Parathyroid adenoma (tissue), 2 donors: ENCODE results near the gene TMEM53.

Source experiments
- H2AFZ ChIP-seq: fragments of 300-600 bp; sonication (generic); one replicate; pipeline ENCODE4 v1.7.0; 2017; ENCODE audit warnings: antibody characterized with exemption, mild to moderate bottlenecking
- H3K27ac ChIP-seq: fragments of 300-600 bp; sonication (generic); one replicate; pipeline ENCODE4 v1.7.0; 2017
- H3K27me3 ChIP-seq: fragments of 300-600 bp; sonication (generic); one replicate; pipeline ENCODE4 v1.7.0; 2017; ENCODE audit warnings: low read length; ENCODE audit not compliant: control insufficient read depth, insufficient read depth
- H3K36me3 ChIP-seq: fragments of 300-600 bp; sonication (generic); one replicate; pipeline ENCODE4 v1.7.0; 2017; ENCODE audit warnings: low read length; ENCODE audit not compliant: control insufficient read depth, insufficient read depth
- H3K4me1 ChIP-seq: fragments of 300-600 bp; sonication (generic); one replicate; pipeline ENCODE4 v1.7.0; 2017; ENCODE audit warnings: control low read depth
- H3K4me2 ChIP-seq: fragments of 300-600 bp; sonication (generic); one replicate; pipeline ENCODE4 v1.7.0; 2017; ENCODE audit warnings: low read length
- H3K4me3 ChIP-seq: fragments of 300-600 bp; sonication (generic); one replicate; pipeline ENCODE4 v1.7.0; 2017; ENCODE audit warnings: low read depth, low read length
- H3K79me2 ChIP-seq: fragments of 300-600 bp; sonication (generic); one replicate; pipeline ENCODE4 v1.7.0; 2017; ENCODE audit warnings: control low read depth
- H3K9ac ChIP-seq: fragments of 300-600 bp; sonication (generic); one replicate; pipeline ENCODE4 v1.7.0; 2017; ENCODE audit warnings: mild to moderate bottlenecking
- H3K9me3 ChIP-seq: fragments of 300-600 bp; sonication (generic); one replicate; pipeline ENCODE4 v1.7.0; 2017; ENCODE audit warnings: low read length; ENCODE audit not compliant: control insufficient read depth
- TF ChIP-seq, protein P1 (sequence below): fragments of 300-600 bp; sonication (generic); IDR thresholded peaks from one replicate; pipeline ENCODE4 v1.7.0; 2017; ENCODE audit warnings: antibody characterized with exemption, mild to moderate bottlenecking
- donor health status: primary hyperparathyroidism.

The TMEM53 gene

DNA sequence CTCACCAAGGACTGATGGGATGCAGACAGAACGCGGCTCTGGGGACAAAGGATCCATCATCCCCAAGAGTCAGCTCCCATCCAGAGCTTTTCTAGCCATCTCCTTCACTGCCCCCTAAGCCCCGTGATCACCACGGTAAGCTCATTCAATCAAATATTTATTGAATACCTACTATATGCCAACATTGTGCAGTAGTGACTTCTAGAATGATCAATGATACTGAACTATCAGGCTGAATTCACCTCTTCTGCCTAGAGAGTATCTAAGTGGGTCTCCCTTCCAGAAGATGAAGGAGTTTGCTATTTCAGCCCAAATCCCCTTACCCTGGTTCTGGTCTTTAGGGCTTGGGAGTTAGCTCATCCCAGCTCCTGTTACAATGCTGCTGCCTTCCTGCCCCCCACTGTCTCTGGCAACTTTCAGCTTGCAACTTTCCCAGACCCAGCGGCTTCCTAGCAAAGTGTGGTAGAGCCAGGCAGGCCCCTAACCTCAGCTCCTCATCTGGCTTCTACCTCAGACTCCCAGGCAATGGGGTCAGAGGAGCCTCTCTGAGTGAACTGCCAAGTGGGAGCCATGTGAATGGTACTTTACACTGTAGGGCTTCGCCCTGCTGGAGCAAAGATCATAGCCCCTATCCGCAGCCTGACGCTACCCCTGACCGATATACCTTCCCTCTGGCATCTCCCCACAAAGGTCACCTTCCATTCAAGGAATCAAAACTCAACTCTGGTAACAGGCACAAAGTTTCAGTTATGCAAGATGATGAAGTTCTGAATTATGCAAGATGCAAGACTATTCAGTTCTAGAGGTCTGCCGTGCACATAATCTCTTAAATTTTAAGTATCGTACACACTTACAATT is 20.9 kb downstream of the TMEM53 start:
- H3K9ac ChIP-seq: no peak overlapping the region
- H3K27ac ChIP-seq: no peak overlapping the region
- no peaks in the 10 kb centered on the region for H3K36me3 ChIP-seq
- no peak overlapping the region for H2AFZ ChIP-seq
- H3K4me1 ChIP-seq: no peaks in the 10 kb centered on the region
- H3K9me3 ChIP-seq: no peaks in the 10 kb centered on the region
- H3K27me3 ChIP-seq: no peaks in the 10 kb centered on the region
- no peaks in the 10 kb centered on the region for H3K79me2 ChIP-seq
- H3K4me2 ChIP-seq: no peak overlapping the region
- no peak overlapping the region for H3K4me3 ChIP-seq
- TF ChIP-seq, protein P1, sequence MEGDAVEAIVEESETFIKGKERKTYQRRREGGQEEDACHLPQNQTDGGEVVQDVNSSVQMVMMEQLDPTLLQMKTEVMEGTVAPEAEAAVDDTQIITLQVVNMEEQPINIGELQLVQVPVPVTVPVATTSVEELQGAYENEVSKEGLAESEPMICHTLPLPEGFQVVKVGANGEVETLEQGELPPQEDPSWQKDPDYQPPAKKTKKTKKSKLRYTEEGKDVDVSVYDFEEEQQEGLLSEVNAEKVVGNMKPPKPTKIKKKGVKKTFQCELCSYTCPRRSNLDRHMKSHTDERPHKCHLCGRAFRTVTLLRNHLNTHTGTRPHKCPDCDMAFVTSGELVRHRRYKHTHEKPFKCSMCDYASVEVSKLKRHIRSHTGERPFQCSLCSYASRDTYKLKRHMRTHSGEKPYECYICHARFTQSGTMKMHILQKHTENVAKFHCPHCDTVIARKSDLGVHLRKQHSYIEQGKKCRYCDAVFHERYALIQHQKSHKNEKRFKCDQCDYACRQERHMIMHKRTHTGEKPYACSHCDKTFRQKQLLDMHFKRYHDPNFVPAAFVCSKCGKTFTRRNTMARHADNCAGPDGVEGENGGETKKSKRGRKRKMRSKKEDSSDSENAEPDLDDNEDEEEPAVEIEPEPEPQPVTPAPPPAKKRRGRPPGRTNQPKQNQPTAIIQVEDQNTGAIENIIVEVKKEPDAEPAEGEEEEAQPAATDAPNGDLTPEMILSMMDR: no peak

DNA sequence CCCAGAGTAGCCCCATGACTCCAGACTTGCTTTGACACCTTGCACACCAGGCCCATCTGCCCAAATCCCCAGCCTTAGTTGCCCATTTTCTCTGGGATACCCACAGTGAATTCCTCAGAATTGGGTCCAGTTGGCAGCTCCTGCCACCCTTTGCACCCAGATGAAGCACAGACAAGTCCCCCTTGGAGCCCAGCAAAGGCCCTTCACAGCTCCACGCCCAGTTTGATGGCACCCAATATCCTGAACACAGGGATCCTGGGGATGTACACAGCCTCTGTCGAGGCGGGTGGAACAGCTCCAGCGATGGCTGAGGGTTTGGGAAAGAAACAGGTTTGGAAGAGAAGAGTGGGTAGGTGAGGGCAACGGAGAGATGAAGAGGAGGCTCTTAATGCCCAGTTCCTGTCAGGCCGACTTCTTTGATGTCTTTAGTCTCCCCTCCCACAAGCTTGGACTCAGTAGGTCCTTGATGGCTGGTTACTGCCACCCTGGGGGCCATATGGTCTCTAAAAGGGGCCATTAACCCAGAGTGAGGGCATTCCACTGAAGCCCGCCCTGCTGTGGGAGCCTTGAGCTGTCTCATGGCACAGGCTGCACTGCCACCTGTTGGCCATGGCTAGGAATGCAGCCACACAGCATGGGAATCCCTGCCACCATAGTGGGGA is 21.7 kb downstream of the TMEM53 start:
- no peaks in the 10 kb centered on the region for H3K4me1 ChIP-seq
- no peak overlapping the region for H3K4me3 ChIP-seq
- H3K9ac ChIP-seq: no peak overlapping the region
- H3K27me3 ChIP-seq: no peaks in the 10 kb centered on the region
- no peaks in the 10 kb centered on the region for H3K36me3 ChIP-seq
- H2AFZ ChIP-seq: no peak overlapping the region
- no peak overlapping the region for H3K27ac ChIP-seq
- no peaks in the 10 kb centered on the region for H3K9me3 ChIP-seq
- TF ChIP-seq, protein P1: peak; percentile 80
- H3K4me2 ChIP-seq: no peak overlapping the region
- H3K79me2 ChIP-seq: no peaks in the 10 kb centered on the region

DNA sequence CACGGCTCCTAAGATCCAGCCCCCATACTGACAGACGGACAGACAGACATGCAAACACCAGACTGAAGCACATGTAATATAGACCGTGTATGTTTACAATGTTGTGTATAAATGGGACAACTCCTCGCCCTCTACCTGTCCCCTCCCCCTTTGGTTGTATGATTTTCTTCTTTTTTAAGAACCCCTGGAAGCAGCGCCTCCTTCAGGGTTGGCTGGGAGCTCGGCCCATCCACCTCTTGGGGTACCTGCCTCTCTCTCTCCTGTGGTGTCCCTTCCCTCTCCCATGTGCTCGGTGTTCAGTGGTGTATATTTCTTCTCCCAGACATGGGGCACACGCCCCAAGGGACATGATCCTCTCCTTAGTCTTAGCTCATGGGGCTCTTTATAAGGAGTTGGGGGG is 23.2 kb downstream of the TMEM53 start:
- Histone ChIP-seq H3K27me3 (no peaks in the 10 kb centered on the region), H3K27ac (no peak overlapping the region), H3K4me1 (no peaks in the 10 kb centered on the region), H3K9me3 (no peaks in the 10 kb centered on the region), H3K9ac (no peak overlapping the region), H3K36me3 (no peaks in the 10 kb centered on the region), H3K4me3 (no peak overlapping the region), H2AFZ (no peak overlapping the region), H3K4me2 (no peak overlapping the region), H3K79me2 (no peaks in the 10 kb centered on the region)
- TF ChIP-seq, protein P1: no peak

DNA sequence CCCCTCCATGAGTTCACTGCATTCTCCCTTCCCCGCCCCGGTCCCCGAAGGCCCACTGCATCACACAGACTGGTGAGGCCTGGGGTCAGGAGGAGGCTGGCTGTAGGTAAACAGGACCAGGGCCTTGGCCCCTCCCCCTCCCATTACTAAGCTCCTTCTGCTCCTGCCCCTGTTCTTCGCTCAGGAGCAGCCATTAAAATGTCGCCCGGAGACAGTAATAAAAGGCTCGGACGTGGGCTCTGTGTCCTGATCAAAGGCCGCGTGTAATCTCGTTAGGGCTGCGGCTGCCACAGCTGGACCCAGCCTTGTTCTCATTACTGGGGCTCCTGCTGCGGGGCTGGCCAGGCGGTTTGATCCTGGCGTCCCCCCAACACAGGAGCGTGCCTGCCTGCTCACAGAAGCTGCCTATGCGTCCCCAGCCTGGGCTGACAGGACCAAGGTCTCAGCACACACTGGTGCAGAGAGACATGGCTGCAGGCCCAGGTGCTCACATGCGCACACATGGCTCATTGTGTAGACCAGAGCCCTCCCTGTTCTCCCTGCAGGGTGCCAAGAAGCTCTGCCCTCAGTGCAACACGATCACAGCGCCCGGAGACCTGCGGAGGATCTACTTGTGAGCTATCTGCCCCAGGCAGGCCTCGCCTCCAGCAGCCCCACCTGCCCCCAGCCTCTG is 24.0 kb downstream of the TMEM53 start:
- H3K4me3 ChIP-seq: no peak overlapping the region
- H3K4me1 ChIP-seq: no peaks in the 10 kb centered on the region
- H2AFZ ChIP-seq: no peak overlapping the region
- no peak overlapping the region for H3K4me2 ChIP-seq
- no peaks in the 10 kb centered on the region for H3K27me3 ChIP-seq
- no peaks in the 10 kb centered on the region for H3K79me2 ChIP-seq
- no peaks in the 10 kb centered on the region for H3K9me3 ChIP-seq
- TF ChIP-seq, protein P1: no peak
- no peak overlapping the region for H3K9ac ChIP-seq
- no peak overlapping the region for H3K27ac ChIP-seq
- H3K36me3 ChIP-seq: no peaks in the 10 kb centered on the region
